ENCODE results near the gene DHRS4L2.
A peak's percentile ranks its signal among the peaks of the same experiment; 100 is the strongest.
"Not testable (repeated sequence)": the region's sequence is repeated elsewhere in the genome, so short reads cannot be mapped to it uniquely, and the experiment has no call there.

Gene DHRS4L2

DNA sequence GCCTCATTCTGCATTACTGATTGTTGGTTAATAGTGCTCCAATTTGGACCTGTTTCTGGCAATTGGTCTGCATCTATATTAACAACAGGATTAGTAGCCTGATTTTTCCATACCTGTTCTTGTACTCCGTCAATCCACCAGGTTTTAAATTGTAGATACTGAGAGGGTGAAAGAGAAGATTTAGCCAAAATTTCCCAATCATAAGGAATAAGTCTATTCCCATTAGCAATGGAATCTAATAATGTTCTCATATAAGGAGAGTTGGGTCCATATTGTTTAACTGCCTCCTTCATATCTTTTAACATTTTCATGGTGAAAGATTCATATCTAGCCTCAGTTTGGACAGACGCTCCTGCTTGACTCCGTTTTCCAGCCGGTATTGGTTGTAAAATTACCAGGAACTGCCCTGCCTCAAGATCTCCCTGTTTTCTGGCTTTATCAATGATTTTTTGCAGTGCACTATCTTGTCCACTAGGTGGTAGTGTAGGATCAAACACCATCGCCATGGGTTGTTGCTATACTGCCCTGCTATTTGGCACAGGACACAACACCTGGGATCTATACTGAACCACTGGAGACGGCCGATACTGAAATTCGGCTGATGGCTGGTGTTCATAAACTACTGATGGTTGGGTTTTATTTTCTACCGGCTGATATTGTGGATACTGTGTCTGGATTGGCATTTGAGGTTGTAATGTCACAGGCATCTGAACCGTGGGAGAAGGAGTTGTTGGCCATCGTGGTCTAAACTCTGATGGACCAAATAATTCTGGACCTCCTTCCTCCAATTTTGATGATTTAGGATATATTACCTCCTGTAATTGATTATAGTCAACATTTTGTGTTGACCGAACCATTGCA is 25.2 kb downstream of the DHRS4L2 start:
- peak; percentile 34 for DNase-seq (ENCODE audit: low spot score)
- FAIRE-seq, result no peak

DNA sequence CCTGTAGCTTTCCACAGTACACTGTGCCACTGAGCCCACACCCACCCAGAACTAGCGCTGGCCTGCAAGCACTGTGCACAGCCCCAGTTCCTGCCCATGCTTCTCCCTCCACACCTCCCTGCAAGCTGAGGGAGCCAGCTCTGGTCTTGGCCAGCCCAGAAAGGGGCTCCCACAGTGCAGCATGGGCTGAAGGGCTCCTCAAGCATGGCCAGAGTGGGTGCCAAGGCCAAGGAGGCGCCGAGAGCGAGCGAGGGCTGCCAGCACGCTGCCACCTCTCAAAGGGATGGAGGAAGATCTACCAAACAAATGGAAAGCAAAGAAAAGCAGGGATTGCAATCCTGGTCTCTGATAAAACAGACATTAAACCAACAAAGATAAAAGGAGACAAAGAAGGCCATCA is 27.0 kb downstream of the DHRS4L2 start:
- FAIRE-seq; DNase-seq (ENCODE audit: low spot score): not testable (repeated sequence)

DNA sequence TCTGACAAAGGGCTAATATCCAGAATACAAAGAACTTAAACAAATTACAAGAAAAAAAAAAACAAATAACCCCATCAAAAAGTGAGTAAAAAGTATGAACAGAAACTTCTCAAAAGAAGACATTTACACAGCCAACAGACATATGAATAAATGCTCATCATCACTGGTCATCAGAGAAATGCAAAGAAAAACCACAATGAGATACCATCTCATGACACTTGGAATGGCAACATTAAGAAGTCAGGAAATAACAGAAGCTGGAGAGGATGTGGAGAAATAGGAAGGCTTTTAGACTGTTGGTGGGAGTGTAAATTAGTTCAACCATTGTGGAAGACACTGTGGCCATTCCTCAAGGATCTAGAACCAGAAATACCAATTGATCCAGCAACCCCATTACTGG is 30.2 kb downstream of the DHRS4L2 start:
- FAIRE-seq; DNase-seq (ENCODE audit: low spot score): not testable (repeated sequence)

DNA sequence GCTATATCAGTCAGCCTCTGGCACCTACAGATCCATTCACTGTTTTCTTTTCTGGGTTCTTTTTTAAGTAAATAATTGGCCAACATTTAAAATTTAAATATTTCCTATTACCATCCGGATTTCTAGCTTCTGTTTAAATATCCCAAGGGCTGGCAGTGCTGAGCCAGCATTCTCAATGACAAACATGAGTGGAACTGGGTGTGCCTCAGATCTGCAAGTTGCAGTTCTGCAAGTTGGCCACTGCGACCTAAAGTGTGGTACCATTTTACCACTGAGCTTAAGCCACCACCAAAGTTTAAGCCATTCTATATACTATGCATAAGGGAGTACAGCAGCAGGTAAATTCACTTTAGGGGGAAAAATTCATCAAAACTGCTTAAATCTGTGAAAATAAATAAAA is 31.2 kb downstream of the DHRS4L2 start:
- FAIRE-seq; DNase-seq (ENCODE audit: low spot score): not testable (repeated sequence)

DNA sequence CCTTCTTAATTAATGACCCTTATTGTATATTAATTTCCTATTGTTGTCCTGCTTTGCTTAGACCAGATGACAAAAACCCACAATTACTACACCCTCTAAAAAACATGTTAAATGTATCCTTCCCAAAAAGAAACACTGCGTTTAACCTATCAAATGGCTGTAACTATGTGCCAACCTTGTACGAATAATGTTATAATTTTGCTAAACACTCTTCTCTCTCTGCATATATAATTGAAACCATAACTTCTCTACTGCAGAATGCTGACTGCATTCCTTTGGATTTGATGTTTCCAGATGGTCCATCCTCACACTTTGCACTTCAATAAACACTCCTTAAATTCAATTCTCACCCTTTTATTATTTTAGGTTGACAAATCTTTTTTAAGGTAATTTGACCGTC is 31.8 kb downstream of the DHRS4L2 start:
- not testable (repeated sequence) for FAIRE-seq; DNase-seq (ENCODE audit: low spot score)

DNA sequence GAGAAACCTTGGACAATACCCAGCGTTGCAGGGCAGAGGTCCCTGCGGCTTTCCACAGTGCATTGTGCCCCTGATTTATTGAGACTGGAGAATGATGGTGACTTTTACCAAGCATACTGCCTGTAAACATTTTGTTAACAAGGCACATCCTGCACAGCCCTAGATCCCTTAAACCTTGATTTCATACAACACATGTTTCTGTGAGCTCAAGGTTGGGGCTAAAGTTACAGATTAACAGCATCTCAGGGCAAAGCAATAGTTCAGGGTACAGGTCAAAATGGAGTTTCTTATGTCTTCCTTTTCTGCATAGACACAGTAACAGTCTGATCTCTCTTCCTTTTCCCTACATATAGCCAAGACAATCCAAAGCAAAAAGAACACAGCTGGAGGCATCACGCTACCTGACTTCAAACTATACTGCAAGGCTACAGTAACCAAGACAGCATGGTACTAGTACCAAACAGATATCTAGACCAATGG is 36.2 kb downstream of the DHRS4L2 start:
- FAIRE-seq, result not testable (repeated sequence)

DNA sequence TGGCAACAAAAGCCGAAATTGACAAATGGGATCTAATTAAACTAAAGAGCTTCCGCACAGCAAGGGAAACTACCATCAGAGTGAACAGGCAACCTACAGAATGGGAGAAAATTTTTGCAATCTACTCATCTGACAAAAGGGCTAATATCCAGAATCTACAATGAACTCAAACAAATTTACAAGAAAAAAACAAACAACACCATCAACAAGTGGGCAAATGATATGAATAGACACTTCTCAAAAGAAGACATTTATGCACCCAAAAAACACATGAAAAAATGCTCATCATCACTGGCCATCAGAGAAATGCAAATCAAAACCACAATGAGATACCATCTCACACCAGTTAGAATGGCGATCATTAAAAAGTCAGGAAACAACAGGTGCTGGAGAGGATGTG is 41.0 kb downstream of the DHRS4L2 start:
- not testable (repeated sequence) for FAIRE-seq; DNase-seq (ENCODE audit: low spot score)

More for the DNA sequence above, 36.2 kb downstream of the DHRS4L2 start:
- not testable (repeated sequence) for DNase-seq (ENCODE audit: low spot score)

DNA sequence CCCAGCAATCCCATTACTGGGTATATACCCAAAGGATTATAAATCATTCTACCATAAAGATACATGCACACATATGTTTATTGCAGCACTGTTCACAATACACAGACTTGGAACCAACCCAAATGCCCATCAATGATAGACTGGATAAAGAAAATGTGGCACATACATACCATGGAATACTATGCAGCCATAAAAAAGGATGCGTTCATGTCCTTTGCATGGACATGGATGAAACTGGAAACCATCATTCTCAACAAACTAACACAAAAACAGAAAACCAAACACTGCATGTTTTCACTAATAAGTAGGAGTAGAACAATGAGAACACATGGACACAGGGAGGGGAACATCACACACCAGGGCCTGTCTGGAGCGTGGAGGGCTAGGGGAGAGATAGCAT is 42.6 kb downstream of the DHRS4L2 start:
- not testable (repeated sequence) for FAIRE-seq; DNase-seq (ENCODE audit: low spot score)

DNA sequence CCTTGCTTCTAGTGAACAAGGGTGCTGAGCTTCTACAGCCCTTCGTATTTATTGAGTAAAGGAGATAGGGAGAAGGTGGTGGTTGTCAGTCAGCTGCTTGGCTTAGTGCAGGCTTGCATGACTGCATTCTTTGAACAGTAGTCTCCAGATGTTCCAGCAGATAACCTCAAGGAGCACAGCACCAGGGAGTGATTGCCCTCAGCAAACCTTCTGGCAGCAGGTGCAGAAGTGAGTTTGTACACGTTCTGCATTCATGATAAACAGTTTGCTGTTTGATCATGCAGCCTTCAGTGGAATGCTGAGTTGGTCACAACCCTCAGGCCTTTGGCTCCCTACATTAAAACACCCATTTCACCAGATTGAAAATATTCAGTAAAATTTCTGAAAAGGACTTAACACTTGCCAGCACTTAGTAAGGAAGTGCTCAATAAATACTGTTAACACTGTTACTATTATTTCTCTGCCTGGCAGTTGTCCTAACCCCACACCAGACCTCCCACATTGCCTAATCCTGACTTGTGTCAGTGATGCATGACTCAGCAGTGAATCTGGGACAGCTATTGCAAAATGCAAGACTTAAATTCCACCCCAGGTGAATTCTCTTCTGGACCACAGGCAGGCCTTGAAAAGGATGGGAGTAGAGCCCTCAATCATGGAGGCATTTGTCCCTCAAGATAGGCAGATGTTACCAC is 44.1 kb downstream of the DHRS4L2 start:
- FAIRE-seq (no peak), DNase-seq (ENCODE audit: low spot score) (no peak)

DNA sequence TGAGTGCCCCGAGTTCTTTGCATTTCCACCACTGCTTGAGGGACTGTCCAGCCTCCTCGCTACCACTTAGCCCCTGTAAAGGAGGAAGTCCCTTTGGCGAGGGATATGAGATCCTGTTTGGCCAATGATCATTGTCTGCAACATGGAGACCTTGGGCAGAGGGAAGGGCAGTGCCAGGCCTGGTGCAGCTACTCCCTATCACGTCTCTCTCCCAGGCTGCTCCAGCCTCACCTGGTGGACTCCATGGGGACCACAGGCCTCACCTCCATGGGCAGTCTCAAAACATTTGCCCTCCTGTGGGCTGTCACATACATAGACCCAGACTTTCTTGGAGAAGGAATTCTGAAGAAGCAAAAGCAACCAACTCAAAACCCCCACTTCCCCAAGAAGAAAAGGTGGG is 47.0 kb downstream of the DHRS4L2 start:
- FAIRE-seq; DNase-seq (ENCODE audit: low spot score): not testable (repeated sequence)

DNA sequence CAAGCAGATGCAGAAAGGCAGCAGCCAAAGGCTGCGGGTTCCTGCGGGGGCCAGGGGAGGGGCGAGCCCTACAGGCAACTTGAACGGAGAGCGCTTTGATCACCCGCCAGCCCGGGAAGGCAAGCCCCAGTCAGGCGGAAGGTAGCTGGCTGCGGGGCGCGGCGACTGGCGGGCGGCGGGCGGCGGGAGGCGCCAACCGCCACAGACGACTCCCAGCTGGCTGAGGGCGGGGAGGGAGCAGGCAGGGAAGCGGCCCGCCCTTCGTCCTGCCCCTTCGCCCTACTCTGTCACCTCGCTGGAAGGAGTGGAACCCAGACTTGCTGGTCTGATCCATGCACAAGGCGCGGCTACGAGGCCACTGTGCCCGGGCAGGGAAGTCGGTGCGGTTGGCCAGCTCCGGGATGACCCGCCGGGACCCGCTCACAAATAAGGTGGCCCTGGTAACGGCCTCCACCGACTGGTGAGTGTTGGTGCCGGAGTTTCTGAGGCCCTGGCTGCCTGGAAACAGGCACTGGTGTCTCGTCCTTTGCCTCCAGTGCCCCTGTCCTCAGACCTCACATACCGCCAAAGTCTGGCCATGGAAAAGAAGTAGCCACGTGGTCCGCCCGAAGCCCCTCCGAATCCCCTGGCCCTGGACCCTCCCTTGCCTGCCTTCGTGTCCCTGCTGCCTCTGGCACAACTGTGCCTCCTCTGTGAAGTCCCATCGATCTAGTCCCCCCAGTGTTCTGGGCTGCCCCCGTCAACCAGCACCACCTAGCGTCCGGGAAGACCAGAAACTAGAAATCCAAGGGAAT is 47.6 kb downstream of the DHRS4L2 start:
- DNase-seq (ENCODE audit: low spot score) (peak; percentile 26), FAIRE-seq (no peak)

DNA sequence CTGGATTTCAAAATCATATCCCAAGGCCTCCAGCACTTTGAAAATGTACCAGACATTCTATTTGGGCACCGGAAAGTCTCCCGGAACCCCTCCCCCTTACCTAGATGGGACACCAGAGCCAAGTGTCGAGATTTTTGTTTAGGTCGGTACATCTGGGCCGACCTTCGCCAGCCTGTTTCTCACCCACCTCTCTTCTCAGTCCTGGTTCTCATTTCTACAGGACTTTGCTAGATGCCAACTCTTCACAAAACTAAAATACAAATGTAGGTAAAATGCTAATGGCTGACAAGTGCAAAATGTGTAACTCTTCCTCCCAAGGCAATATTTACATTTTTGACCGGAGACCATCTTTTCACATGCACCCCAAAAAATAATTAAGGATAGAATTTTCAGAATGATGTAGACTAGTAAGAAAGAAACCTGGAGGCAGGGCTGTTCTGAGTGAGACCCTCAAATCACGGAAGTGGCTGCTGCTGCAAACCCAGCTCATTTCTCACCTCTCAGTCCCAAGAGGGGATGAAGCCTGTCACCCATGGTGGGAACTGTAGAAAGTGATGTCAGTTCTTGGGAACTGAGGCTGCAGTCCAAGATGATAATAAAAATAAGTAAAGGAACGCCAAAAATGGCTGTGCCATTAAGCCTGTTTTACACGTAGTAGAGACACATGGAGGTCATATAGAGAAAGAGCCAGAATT is 48.4 kb downstream of the DHRS4L2 start:
- DNase-seq (ENCODE audit: low spot score); FAIRE-seq: not testable (repeated sequence)

DNA sequence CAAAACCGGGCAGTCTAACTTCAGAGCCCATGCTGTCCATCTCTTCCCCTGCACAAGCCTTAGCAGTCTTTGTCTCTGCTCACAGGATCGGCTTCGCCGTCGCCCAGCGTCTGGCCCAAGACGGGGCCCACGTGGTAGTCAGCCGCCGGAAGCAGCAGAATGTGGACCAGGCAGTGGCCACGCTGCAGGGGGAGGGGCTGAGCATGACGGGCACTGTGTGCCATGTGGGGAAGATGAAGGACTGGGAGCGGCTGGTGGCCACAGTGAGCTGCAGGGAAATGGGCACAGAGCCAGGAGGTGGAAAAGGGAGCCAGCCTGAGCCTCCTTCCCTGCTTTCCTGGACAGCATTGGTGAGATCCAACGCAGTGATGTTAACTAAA is 48.9 kb downstream of the DHRS4L2 start:
- DNase-seq (ENCODE audit: low spot score), result no peak
- FAIRE-seq, result no peak

DNA sequence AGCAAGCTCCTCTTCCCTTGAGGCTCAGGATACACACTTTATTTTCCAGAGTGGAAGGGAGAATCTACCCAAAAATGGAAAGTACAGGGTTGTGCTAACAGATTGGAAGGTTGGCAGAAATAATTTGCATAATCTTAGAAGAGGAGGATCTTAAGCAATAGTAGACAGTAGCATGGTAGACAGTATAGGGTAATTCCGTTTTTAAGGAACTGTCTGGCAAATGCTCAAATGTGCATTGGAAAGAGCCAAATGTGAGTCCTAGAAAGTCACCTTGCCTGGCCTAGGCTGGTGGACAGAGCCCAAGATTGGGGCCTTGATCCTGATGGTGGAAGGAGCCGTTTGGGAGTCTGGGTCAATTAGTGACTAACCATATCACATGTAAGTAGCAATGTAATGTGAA is 50.0 kb downstream of the DHRS4L2 start:
- no peak for DNase-seq (ENCODE audit: low spot score)
- FAIRE-seq, result no peak

DNA sequence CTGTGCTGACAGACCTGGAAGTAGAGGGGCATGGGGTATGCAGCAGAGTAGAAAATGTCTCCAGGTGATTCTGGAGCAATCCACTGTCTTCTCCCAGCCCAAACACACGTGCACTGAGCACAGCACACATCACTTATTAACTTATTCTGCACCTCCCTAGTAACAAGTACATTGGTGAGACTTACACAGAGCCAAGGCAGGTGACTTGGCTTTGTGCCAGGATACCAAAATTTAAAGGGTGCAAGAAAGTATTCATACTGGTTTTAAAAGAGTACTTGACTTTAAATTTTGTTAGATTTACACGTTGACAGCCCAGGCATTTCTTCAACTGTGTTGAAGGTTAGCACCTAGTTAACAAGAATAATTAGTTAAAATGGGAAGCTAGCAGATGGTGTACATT is 52.0 kb downstream of the DHRS4L2 start:
- FAIRE-seq, result no peak
- DNase-seq (ENCODE audit: low spot score), result no peak

DNA sequence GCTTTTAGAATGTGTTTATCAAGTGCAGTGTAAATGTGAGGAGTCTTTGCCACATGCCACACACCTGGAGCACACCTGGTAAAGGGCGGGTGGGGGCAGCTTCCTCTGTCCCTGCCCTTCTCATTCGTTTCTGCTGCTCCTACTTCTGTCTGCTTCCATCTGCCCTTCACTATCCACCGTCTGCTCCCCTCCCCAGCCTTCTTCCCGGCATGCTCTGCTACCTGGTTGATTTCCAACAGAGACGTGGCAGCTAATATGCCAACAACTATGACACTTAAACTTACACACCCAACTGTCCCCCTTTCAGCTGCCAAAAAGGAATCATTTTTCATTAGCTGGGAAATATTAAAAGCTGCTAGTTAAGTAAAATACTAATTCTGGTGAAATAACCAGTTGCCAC is 54.0 kb downstream of the DHRS4L2 start:
- no peak for FAIRE-seq
- DNase-seq (ENCODE audit: low spot score), result no peak

DNA sequence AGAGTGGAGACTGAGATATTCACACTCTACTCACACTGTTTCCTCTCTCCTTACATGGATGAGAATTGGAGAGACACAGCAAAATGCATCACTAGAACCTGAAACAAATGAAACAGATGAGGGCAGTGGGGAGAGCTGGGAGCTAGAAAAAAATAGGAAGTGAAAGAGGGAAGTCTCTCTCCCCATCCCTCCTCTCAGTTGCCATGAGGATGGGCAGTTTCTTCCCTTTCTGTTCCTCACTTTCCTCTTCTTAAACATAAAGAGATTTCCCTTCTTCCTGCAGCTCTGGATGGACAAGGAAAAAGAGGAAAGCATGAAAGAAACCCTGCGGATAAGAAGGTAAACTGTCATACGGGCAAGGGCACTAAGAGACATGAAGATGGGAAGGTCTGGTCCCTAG is 60.3 kb downstream of the DHRS4L2 start:
- not testable (repeated sequence) for FAIRE-seq; DNase-seq (ENCODE audit: low spot score)

DNA sequence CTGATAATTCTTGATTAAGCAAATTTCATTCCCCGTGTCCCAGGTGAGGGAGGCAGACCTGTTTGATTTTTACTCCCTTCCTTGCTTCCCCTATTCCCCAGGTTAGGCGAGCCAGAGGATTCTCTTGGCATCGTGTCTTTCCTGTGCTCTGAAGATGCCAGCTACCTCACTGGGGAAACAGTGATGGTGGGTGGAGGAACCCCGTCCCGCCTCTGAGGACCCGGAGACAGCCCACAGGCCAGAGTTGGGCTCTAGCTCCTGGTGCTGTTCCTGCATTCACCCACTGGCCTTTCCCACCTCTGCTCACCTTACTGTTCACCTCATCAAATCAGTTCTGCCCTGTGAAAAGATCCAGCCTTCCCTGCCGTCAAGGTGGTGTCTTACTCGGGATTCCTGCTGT is 62.0 kb downstream of the DHRS4L2 start:
- not testable (repeated sequence) for DNase-seq (ENCODE audit: low spot score); FAIRE-seq

DNA sequence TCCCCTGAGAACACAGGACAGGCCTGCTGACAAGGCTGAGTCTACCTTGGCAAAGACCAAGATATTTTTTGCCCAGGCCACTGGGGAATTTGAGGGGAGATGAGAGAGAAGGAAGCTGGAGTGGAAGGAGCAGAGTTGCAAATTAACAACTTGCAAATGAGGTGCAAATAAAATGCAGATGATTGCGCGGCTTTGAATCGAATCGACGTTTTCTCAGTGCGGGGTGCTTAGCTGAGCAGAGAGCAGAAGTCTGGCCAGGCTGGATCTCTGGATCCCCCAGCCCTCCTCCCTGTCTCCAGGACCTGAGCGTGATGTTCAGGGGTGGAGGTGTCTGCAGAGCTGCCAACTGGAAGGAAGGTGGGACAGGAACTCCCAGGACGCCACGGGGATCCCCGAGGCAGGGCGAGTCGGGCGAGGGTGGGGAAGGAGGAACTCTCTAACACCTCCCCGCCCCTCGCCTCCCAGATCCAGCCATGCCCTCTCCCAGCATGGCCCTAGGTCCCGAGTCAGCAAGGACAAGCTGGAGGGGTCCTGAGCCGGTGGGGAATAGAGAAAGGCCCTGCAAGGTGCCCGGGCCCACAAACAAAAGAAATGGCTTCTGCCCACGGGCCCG is 62.6 kb downstream of the DHRS4L2 start:
- no peak for FAIRE-seq
- DNase-seq (ENCODE audit: low spot score), result no peak

All from RCC 7860 (cell line).